Measurements from ENCODE around the gene ZNF362. TPM values are rescaled to one million over a fixed set of nuclear protein-coding genes. Genes with fewer than 3 reads are reported as not detected.

Gene ZNF362
- total RNA-seq, 6 experiments from 2014 or later: 15.3 to 19.6 (median 17.0) TPM

GRCh38 chr1:33322109-33322508, 65.8 kb downstream of the ZNF362 start:
- peaks cover 33% of the 10 kb centered on the region for H3K4me1 Mint-ChIP-seq (ENCODE audit: low read depth)
- peaks cover 6% of the 10 kb centered on the region for H3K27me3 Mint-ChIP-seq (ENCODE audit: insufficient read depth)
- DNase-seq: no peak
- no peaks in the 10 kb centered on the region for H3K9me3 Mint-ChIP-seq
- TF ChIP-seq, protein P1, sequence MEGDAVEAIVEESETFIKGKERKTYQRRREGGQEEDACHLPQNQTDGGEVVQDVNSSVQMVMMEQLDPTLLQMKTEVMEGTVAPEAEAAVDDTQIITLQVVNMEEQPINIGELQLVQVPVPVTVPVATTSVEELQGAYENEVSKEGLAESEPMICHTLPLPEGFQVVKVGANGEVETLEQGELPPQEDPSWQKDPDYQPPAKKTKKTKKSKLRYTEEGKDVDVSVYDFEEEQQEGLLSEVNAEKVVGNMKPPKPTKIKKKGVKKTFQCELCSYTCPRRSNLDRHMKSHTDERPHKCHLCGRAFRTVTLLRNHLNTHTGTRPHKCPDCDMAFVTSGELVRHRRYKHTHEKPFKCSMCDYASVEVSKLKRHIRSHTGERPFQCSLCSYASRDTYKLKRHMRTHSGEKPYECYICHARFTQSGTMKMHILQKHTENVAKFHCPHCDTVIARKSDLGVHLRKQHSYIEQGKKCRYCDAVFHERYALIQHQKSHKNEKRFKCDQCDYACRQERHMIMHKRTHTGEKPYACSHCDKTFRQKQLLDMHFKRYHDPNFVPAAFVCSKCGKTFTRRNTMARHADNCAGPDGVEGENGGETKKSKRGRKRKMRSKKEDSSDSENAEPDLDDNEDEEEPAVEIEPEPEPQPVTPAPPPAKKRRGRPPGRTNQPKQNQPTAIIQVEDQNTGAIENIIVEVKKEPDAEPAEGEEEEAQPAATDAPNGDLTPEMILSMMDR (IDR thresholded peaks at IDR 0.05): no peak
- peaks cover 24% of the 10 kb centered on the region for H3K36me3 Mint-ChIP-seq (ENCODE audit: low read depth)
- no peak overlapping the region for H3K27ac Mint-ChIP-seq
- H3K4me3 Mint-ChIP-seq: no peak overlapping the region

GRCh38 chr1:33322870-33323585, 66.7 kb downstream of the ZNF362 start:
- Mint-ChIP-seq H3K4me3 (no peak overlapping the region), H3K36me3 (ENCODE audit: low read depth) (peaks cover 24% of the 10 kb centered on the region), H3K27ac (no peak overlapping the region), H3K9me3 (no peaks in the 10 kb centered on the region), H3K4me1 (ENCODE audit: low read depth) (peaks cover 33% of the 10 kb centered on the region), H3K27me3 (ENCODE audit: insufficient read depth) (peaks cover 6% of the 10 kb centered on the region)
- TF ChIP-seq, protein P1 (IDR thresholded peaks at IDR 0.05): no peak
- DNase-seq: no peak

- no peak overlapping the region for H3K27ac Mint-ChIP-seq
- H3K36me3 Mint-ChIP-seq (ENCODE audit: low read depth): peaks cover 30% of the 10 kb centered on the region
- peaks cover 6% of the 10 kb centered on the region for H3K27me3 Mint-ChIP-seq (ENCODE audit: insufficient read depth)
- no peaks in the 10 kb centered on the region for H3K9me3 Mint-ChIP-seq
- TF ChIP-seq, protein P1 (IDR thresholded peaks at IDR 0.05): no peak
- no peak overlapping the region for H3K4me3 Mint-ChIP-seq
- peaks cover 33% of the 10 kb centered on the region for H3K4me1 Mint-ChIP-seq (ENCODE audit: low read depth)
- no peak for DNase-seq
These were observed 67.6 kb downstream of the ZNF362 start for GRCh38 chr1:33323663-33324477.

DNA sequence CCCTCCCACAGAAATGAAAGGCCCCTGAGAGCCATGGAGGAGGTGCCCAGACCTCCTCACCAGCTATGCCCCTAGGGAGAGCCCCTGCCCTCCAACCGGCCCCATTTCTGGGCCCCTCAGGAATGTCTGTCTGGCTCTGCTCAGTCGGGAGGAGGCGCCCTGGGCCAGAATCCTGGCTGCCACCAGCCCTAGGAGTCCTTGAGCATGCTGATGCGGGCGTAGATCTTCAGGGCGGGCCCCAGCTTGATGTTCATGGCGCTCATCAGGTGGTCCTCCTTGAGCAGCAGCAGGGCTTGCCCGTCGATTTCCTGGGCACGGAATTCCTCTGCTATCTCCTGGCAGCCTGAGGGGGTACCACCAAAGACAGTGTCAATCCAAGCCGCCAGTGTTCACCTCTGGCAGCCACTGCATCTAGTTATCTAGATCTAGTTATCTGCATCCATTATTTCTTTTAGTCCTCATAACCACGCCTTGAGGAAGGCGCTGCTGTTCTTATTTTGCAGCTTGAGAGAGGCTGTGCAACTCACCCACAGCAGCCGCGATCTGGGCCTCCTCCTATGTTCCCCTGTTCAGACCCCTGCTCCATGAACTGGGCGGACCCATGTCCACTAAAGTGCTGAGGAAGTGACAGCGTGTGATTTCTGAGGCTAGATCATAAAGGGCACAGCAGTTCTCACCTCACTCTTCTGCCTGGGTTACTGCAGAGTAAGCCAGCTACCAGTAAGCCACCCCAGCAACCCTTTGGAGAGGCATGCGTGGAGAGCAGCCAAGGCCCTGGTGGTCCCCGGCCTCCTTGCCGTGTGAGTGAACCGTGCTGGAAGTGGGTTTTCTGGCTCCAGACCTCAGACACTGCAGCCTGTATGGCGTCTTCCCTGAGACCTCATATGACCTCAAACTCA, 68.6 kb downstream of the ZNF362 start:
- Mint-ChIP-seq H3K36me3 (ENCODE audit: low read depth) (peaks cover 39% of the 10 kb centered on the region), H3K4me1 (ENCODE audit: low read depth) (peaks cover 40% of the 10 kb centered on the region), H3K27ac (peak overlapping the region; percentile 25; the same call in 1 of the 2 replicates), H3K4me3 (no peak overlapping the region), H3K27me3 (ENCODE audit: insufficient read depth) (peaks cover 6% of the 10 kb centered on the region), H3K9me3 (no peaks in the 10 kb centered on the region)
- DNase-seq: no peak
- TF ChIP-seq, protein P1 (IDR thresholded peaks at IDR 0.05): no peak

DNA sequence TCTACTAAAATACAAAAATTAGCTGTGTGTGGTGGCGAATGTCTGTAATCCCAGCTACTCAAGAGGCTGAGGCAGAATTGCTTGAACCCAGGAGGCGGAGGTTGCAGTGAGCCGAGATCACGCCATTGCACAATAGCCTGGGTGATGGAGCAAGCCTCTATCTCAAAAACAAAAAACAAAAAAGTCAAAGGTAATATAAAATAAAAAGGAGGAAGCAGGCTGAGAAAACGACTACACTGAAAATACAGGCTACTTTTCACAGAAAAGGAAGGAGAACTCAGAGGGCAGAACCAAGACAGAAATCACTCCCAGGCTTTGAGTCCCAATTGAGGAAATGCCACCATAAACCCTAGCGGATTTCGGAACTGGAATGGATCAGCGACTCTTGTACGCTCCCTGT, 70.5 kb downstream of the ZNF362 start:
- no peak overlapping the region for H3K4me3 Mint-ChIP-seq
- TF ChIP-seq, protein P1 (IDR thresholded peaks at IDR 0.05): no peak
- H3K4me1 Mint-ChIP-seq (ENCODE audit: low read depth): peaks cover 53% of the 10 kb centered on the region
- DNase-seq: no peak
- H3K36me3 Mint-ChIP-seq (ENCODE audit: low read depth): peaks cover 38% of the 10 kb centered on the region
- no peaks in the 10 kb centered on the region for H3K9me3 Mint-ChIP-seq
- H3K27ac Mint-ChIP-seq: no peak overlapping the region
- no peaks in the 10 kb centered on the region; the same call in 1 of the 2 replicates for H3K27me3 Mint-ChIP-seq (ENCODE audit: insufficient read depth)
